Colonic mucosa (tissue), 4 donors: ENCODE data around the gene SLC17A9. TPM values are rescaled to one million over a fixed set of nuclear protein-coding genes. Genes with fewer than 3 reads are reported as not detected.
"Not testable (repeated sequence)": the region's sequence is repeated elsewhere in the genome, so short reads cannot be mapped to it uniquely, and the experiment has no call there.

ENCODE experiments used
- DNase-seq: peaks from one replicate; pipeline ENCODE4 v3.0.0-alpha.2; 2020
- H3K27ac ChIP-seq: fragments of 200-600 bp; one replicate; pipeline ENCODE4 v1.8.0; 2021
- H3K27me3 ChIP-seq: fragments of 200-600 bp; one replicate; pipeline ENCODE4 v1.8.0; 2021
- H3K36me3 ChIP-seq: fragments of 200-600 bp; one replicate; pipeline ENCODE4 v1.8.0; 2021
- H3K4me1 ChIP-seq: fragments of 200-600 bp; one replicate; pipeline ENCODE4 v1.8.0; 2021; ENCODE audit warnings: mild to moderate bottlenecking
- H3K4me3 ChIP-seq: fragments of 200-600 bp; one replicate; pipeline ENCODE4 v1.8.0; 2021
- H3K9ac ChIP-seq, 2 donors: one replicate each; pipeline ENCODE4 v1.7.0; 2013; ENCODE audit warnings: control low read depth in 2 of 2, low read depth in 2 of 2, low read length in 2 of 2
- H3K9me3 ChIP-seq: fragments of 200-600 bp; one replicate; pipeline ENCODE4 v1.8.0; 2021
- intact Hi-C: fragments of 100-400 bp; cut with DNase I; formaldehyde crosslinking; loops from one replicate; pipeline ENCODE4 v1.14.1; 2022
- total RNA-seq, 2 donors: library from RNA; stranded (reverse); fragmentation: NEBNext Ultra II Directional in 1 of 2; extraction: Animal tissue kit (Norgen Biotek cat#: 25700) in 1 of 2; gene quantifications; one replicate each; pipeline ENCODE4 v1.2.1, GENCODE V29; 2021
- TF ChIP-seq, protein P1 (sequence below): fragments of 200-600 bp; IDR thresholded peaks from one replicate; pipeline ENCODE4 v1.8.0; 2022; ENCODE audit warnings: antibody characterized with exemption, mild to moderate bottlenecking
- donor health status: healthy.
- donor health status: DM: no; HTN: no; CAD: no.
- donor health status: DM: no; HTN: no; CAD: no.

Gene SLC17A9
- total RNA-seq, 2 donors from 2014 or later, result 23.1 to 54.7 TPM

- peaks cover 61% of the 10 kb centered on the region for H3K4me1 ChIP-seq
- TF ChIP-seq, protein P1, sequence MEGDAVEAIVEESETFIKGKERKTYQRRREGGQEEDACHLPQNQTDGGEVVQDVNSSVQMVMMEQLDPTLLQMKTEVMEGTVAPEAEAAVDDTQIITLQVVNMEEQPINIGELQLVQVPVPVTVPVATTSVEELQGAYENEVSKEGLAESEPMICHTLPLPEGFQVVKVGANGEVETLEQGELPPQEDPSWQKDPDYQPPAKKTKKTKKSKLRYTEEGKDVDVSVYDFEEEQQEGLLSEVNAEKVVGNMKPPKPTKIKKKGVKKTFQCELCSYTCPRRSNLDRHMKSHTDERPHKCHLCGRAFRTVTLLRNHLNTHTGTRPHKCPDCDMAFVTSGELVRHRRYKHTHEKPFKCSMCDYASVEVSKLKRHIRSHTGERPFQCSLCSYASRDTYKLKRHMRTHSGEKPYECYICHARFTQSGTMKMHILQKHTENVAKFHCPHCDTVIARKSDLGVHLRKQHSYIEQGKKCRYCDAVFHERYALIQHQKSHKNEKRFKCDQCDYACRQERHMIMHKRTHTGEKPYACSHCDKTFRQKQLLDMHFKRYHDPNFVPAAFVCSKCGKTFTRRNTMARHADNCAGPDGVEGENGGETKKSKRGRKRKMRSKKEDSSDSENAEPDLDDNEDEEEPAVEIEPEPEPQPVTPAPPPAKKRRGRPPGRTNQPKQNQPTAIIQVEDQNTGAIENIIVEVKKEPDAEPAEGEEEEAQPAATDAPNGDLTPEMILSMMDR, result no peak
- no peak overlapping the region for H3K27ac ChIP-seq
- H3K36me3 ChIP-seq, result no peaks in the 10 kb centered on the region
- no peak for DNase-seq
- H3K9me3 ChIP-seq, result no peaks in the 10 kb centered on the region
- intact Hi-C loops, result no loop called here
- no peaks in the 10 kb centered on the region for H3K27me3 ChIP-seq
- H3K9ac ChIP-seq, result peak overlapping the region in 1 of 2 donors; percentile 30
- no peak overlapping the region for H3K4me3 ChIP-seq
Measured at GRCh38 chr20:62922451-62922921, 30.0 kb upstream of the SLC17A9 start.

- intact Hi-C loops, H3K27me3 ChIP-seq, H3K9me3 ChIP-seq, H3K4me3 ChIP-seq, H3K36me3 ChIP-seq: not testable (repeated sequence)
- DNase-seq, result peak; percentile 46
- Histone ChIP-seq H3K9ac (peak overlapping the region in 1 of 2 donors; percentile 30), H3K4me1 (peaks cover 61% of the 10 kb centered on the region), H3K27ac (peak overlapping the region; percentile 8)
Measured at GRCh38 chr20:62923059-62923668, 29.3 kb upstream of the SLC17A9 start.

DNA sequence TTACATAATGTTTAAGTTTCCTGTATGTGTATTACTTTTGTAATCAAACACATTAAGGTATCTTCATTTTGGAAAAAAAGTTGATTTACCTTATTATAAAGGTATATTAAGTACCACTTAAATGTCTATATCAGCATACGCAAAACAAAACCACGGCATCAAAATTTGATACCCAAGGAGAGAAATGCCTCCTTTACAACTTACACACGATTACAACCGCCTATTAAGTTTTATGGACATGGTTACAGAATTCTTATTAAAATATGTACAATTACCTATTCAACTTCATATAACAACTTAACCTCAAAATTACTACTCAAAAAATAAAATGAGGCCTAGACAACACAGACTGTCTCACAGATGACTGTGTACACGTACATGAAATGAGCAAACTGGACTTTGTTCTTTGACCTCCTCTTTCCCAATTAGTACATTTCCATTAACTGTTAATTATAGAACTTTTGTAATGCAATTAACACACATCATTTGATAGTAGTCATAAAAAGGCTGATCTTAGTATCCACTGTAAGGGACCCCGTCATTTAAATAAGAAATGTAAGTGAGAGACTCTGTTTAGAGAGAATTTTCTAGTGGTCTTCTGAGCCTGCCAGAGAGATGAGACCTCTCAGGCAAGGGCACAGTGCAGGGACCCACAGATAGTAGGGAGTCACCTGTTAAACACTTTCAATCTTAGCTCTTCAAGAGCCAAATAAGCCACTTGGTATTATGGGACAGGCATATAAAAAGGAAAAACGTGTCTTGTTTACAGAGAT is 28.7 kb upstream of the SLC17A9 start:
- TF ChIP-seq, protein P1, result no peak
- Histone ChIP-seq H3K4me3 (peak overlapping the region; percentile 98), H3K27me3 (no peaks in the 10 kb centered on the region), H3K9me3 (no peaks in the 10 kb centered on the region), H3K27ac (peak overlapping the region; percentile 97), H3K9ac (peak overlapping the region in 1 of 2 donors; percentile 95), H3K4me1 (peaks cover 59% of the 10 kb centered on the region), H3K36me3 (no peaks in the 10 kb centered on the region)
- DNase-seq, result no peak
- intact Hi-C loops, result no loop called here

- peak overlapping the region; percentile 95 to 97 for H3K9ac ChIP-seq
- peak overlapping the region; percentile 97 for H3K27ac ChIP-seq
- H3K36me3 ChIP-seq, result no peaks in the 10 kb centered on the region
- no peaks in the 10 kb centered on the region for H3K27me3 ChIP-seq
- peaks cover 56% of the 10 kb centered on the region for H3K4me1 ChIP-seq
- DNase-seq, result peak; percentile 56
- intact Hi-C loops, result no loop called here
- H3K9me3 ChIP-seq, result no peaks in the 10 kb centered on the region
- TF ChIP-seq, protein P1, result no peak
- H3K4me3 ChIP-seq, result peak overlapping the region; percentile 98
Measured at GRCh38 chr20:62924442-62925075, 27.9 kb upstream of the SLC17A9 start.

DNA sequence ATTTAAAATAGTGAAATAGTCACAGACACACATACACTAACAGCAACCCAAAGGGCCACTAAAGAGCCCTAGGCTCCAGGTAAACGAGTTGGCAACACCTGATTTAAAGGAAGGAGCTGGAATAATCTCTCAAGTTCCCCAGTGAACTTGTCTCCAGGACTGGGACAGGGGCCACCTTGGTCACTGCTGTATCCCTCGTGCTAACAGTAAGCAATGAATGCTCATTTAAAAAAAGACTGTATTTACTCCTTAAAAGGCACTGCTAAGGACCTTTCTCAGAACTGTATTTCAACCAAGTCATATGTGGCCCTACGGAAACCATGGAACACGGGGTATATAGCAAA is 27.5 kb upstream of the SLC17A9 start:
- TF ChIP-seq, protein P1, result no peak
- Histone ChIP-seq H3K4me1 (peaks cover 54% of the 10 kb centered on the region), H3K27ac (peak overlapping the region; percentile 97), H3K27me3 (no peaks in the 10 kb centered on the region), H3K4me3 (peak overlapping the region; percentile 98), H3K9ac (peak overlapping the region; percentile 95 to 97), H3K36me3 (no peaks in the 10 kb centered on the region), H3K9me3 (no peaks in the 10 kb centered on the region)
- intact Hi-C loops, result no loop called here
- peak; percentile 32 for DNase-seq
